HepG2 (cell line): Measurements from ENCODE around the gene ZFYVE26. TPM values are rescaled to one million over a fixed set of nuclear protein-coding genes. Genes with fewer than 3 reads are reported as not detected.

ENCODE experiments used
- ELF1 ChIP-seq: sonication (generic); formaldehyde crosslinking; IDR thresholded peaks from 2 replicates; pipeline ENCODE4 v1.4.0; 2020; ENCODE audit warnings: missing genetic modification reagents
- ELF4 ChIP-seq: sonication (generic); formaldehyde crosslinking; IDR thresholded peaks from 2 replicates; pipeline ENCODE4 v1.5.0; 2020; ENCODE audit warnings: missing genetic modification reagents, mild to moderate bottlenecking, moderate library complexity, borderline replicate concordance
- GZF1 ChIP-seq: sonication (generic); formaldehyde crosslinking; IDR thresholded peaks from 2 replicates; pipeline ENCODE4 v1.5.1; 2020; ENCODE audit warnings: mild to moderate bottlenecking, missing genetic modification reagents
- HDAC1 ChIP-seq: sonication (generic); formaldehyde crosslinking; IDR thresholded peaks from 2 replicates; pipeline ENCODE4 v1.5.1; 2020; ENCODE audit warnings: mild to moderate bottlenecking, missing genetic modification reagents
- HNRNPH1 ChIP-seq: fragments of 200-400 bp; formaldehyde crosslinking; optimal IDR thresholded peaks from 2 replicates; pipeline ENCODE3; 2017; ENCODE audit warnings: mild to moderate bottlenecking, low read depth, low read length
- ISX ChIP-seq: sonication (generic); formaldehyde crosslinking; conservative IDR thresholded peaks from 2 replicates; pipeline ENCODE4 v1.5.0; 2020; ENCODE audit warnings: missing genetic modification reagents
- MTA3 ChIP-seq: sonication (generic); formaldehyde crosslinking; IDR thresholded peaks from 2 replicates; pipeline ENCODE4 v1.4.0; 2020; ENCODE audit warnings: missing genetic modification reagents
- MTF1 ChIP-seq: sonication (generic); formaldehyde crosslinking; IDR thresholded peaks from 2 replicates; pipeline ENCODE4 v1.5.0; 2020; ENCODE audit warnings: missing genetic modification reagents
- MYC ChIP-seq: sonication (generic); formaldehyde crosslinking; IDR thresholded peaks from 2 replicates; pipeline ENCODE4 v1.9.0; 2021; ENCODE audit warnings: missing genetic modification reagents, borderline replicate concordance
- NONO ChIP-seq, 2 experiments: fragments of 450-650 bp in 1 of 2; sonication (generic) in 1 of 2; formaldehyde crosslinking in 1 of 2; IDR thresholded peaks in 1 of 2; conservative IDR thresholded peaks in 1 of 2; 2 replicates each; pipeline versions ENCODE4 v1.6.1 to v1.8.0; 2017 to 2022; ENCODE audit warnings: mild to moderate bottlenecking in 1 of 2, missing genetic modification reagents in 1 of 2, moderate library complexity in 1 of 2
- NR1H2 ChIP-seq: sonication (generic); formaldehyde crosslinking; IDR thresholded peaks from 2 replicates; pipeline ENCODE4 v1.8.1; 2022; ENCODE audit warnings: low read depth, missing genetic modification reagents, borderline replicate concordance
- TRAFD1 ChIP-seq: sonication (generic); formaldehyde crosslinking; IDR thresholded peaks from 2 replicates; pipeline ENCODE4 v1.5.1; 2020; ENCODE audit warnings: missing genetic modification reagents, mild to moderate bottlenecking, borderline replicate concordance
- ZFAT ChIP-seq: sonication (generic); formaldehyde crosslinking; conservative IDR thresholded peaks from 2 replicates; pipeline ENCODE4 v1.8.1; 2023; ENCODE audit warnings: missing genetic modification reagents, inconsistent platforms
- ZFY ChIP-seq: sonication (generic); formaldehyde crosslinking; IDR thresholded peaks from 2 replicates; pipeline ENCODE4 v1.4.0; 2020; ENCODE audit warnings: missing genetic modification reagents
- ZNF335 ChIP-seq: sonication (generic); formaldehyde crosslinking; IDR thresholded peaks from 2 replicates; pipeline ENCODE4 v1.4.0; 2020; ENCODE audit warnings: missing genetic modification reagents
- ZNF619 ChIP-seq: sonication (generic); formaldehyde crosslinking; IDR thresholded peaks from 2 replicates; pipeline ENCODE4 v1.4.0; 2020; ENCODE audit warnings: mild to moderate bottlenecking, missing genetic modification reagents
- ZSCAN21 ChIP-seq: sonication (generic); formaldehyde crosslinking; IDR thresholded peaks from 2 replicates; pipeline ENCODE4 v1.8.0; 2022; ENCODE audit warnings: mild to moderate bottlenecking, missing genetic modification reagents, moderate library complexity, borderline replicate concordance
- polyA plus RNA-seq, 8 experiments: library from polyadenylated mRNA; depleted of rRNA in 3 of 8; stranded (reverse) in 7 of 8; unstranded in 1 of 8; fragments of >200 nt; fragmentation: Illumina TruSeq in 4 of 8; extraction: Trizol in 4 of 8; gene quantifications; 2 replicates each; pipeline versions ENCODE4 v1.2.1 to v1.2.3, GENCODE V29; 2011 to 2016; ENCODE audit warnings: low read depth in 4 of 8, missing spikeins in 1 of 8, mixed read lengths in 1 of 8; ENCODE audit not compliant: insufficient read depth in 1 of 8
- total RNA-seq, 5 experiments: library from RNA; depleted of rRNA; stranded (reverse); fragments of >200 nt; fragmentation: Illumina TruSeq; extraction: Trizol; gene quantifications; 2 replicates each; pipeline ENCODE4 v1.2.3, GENCODE V29; 2016; ENCODE audit warnings: low read depth in 1 of 5
- TF ChIP-seq, protein P1 (sequence below): sonication (generic); formaldehyde crosslinking; IDR thresholded peaks from 2 replicates; pipeline ENCODE4 v1.8.0; 2022; ENCODE audit warnings: mild to moderate bottlenecking, missing genetic modification reagents, moderate library complexity
- TF ChIP-seq, protein P2 (sequence below): IDR thresholded peaks from 2 replicates; pipeline ENCODE4 v1.6.1; 2016; ENCODE audit warnings: mild to moderate bottlenecking, missing biosample characterization, missing genetic modification reagents
- TF ChIP-seq, protein P3 (sequence below): sonication (generic); formaldehyde crosslinking; IDR thresholded peaks from 2 replicates; pipeline ENCODE4 v1.5.0; 2020; ENCODE audit warnings: mild to moderate bottlenecking, missing genetic modification reagents, borderline replicate concordance

The ZFYVE26 gene
- total and polyA plus RNA-seq, 2 of the 13 experiments (the other 11 are each of a cell fraction or from before 2014, with no cell fraction given): 13.6 to 16.4 TPM

DNA sequence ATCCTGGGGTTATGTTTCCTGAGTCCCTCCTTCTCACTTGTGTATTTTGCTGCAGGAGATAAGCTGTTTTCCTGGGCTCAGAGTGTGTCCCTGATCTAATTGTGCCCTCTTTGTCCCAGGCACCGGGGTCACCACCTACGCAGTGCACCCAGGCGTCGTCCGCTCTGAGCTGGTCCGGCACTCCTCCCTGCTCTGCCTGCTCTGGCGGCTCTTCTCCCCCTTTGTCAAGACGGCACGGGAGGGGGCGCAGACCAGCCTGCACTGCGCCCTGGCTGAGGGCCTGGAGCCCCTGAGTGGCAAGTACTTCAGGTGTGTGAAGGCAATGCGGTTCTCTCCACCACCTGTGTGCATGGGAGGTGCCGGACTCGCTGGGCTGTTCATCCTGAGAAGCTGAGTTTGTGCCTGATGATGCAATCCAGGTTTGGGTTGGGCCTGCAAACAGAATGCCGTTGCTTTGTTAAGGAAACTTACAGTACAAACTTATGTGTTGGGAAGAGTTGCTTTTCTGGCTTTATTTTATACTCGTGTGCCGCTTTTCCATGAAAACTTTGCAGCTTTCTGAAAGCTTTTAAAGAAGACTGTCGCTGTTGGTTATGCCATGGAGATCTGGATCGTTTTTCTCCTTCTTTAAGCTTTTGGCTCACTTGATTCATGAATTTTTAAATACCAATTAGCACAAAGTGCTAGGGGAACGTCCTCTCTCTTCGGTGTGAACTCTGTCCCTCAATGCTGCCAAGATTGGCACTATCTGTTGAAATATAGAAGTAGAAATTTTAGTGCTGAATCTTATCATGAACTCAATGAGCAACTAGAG is 87.1 kb downstream of the ZFYVE26 start (continued):
- TF ChIP-seq, protein P1, sequence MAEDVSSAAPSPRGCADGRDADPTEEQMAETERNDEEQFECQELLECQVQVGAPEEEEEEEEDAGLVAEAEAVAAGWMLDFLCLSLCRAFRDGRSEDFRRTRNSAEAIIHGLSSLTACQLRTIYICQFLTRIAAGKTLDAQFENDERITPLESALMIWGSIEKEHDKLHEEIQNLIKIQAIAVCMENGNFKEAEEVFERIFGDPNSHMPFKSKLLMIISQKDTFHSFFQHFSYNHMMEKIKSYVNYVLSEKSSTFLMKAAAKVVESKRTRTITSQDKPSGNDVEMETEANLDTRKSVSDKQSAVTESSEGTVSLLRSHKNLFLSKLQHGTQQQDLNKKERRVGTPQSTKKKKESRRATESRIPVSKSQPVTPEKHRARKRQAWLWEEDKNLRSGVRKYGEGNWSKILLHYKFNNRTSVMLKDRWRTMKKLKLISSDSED (CRISPR knock-in tag): no peak
- TF ChIP-seq ELF1 (CRISPR knock-in tag) (0 out of 2 replicates have a peak, but pooled peaks have one; percentile 13), ZSCAN21 (peak; percentile 41; the same call in 1 of the 2 replicates), ZNF335 (peak; percentile 68; the same call in 1 of the 2 replicates), HNRNPH1 (no peak), GZF1 (CRISPR knock-in tag) (no peak), HDAC1 (no peak), NR1H2 (CRISPR knock-in tag) (no peak), ZFY (CRISPR knock-in tag) (peak; percentile 63; the same call in 1 of the 2 replicates), ISX (CRISPR knock-in tag) (no peak), MTF1 (CRISPR knock-in tag) (no peak), NONO (IDR thresholded peaks at IDR 0.05) (no peak), NONO (CRISPR knock-in tag; conservative IDR thresholded peaks at IDR 0.05) (0 out of 2 replicates have a peak, but pooled peaks have one; percentile 41), ZNF619 (CRISPR knock-in tag) (no peak), MTA3 (CRISPR knock-in tag) (no peak), ELF4 (CRISPR knock-in tag) (no peak), TRAFD1 (CRISPR knock-in tag) (no peak), ZFAT (CRISPR knock-in tag) (no peak), MYC (CRISPR knock-in tag) (peak; percentile 65; the same call in 1 of the 2 replicates)
- TF ChIP-seq, protein P2, sequence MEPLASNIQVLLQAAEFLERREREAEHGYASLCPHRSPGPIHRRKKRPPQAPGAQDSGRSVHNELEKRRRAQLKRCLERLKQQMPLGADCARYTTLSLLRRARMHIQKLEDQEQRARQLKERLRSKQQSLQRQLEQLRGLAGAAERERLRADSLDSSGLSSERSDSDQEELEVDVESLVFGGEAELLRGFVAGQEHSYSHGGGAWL (CRISPR knock-in tag): peak; percentile 38; the same call in 1 of the 2 replicates
- TF ChIP-seq, protein P3, sequence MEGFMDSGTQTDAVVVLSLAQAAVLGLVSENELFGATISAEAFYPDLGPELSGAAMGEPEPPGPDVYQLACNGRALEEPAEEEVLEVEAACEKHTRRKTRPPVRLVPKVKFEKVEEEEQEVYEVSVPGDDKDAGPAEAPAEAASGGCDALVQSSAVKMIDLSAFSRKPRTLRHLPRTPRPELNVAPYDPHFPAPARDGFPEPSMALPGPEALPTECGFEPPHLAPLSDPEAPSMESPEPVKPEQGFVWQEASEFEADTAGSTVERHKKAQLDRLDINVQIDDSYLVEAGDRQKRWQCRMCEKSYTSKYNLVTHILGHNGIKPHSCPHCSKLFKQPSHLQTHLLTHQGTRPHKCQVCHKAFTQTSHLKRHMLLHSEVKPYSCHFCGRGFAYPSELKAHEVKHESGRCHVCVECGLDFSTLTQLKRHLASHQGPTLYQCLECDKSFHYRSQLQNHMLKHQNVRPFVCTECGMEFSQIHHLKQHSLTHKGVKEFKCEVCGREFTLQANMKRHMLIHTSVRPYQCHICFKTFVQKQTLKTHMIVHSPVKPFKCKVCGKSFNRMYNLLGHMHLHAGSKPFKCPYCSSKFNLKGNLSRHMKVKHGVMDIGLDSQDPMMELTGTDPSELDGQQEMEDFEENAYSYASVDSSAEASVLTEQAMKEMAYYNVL: no peak; the same call in 1 of the 2 replicates
